ENCODE measurements around the gene MAGEA2.
"Not testable (repeated sequence)": the region's sequence is repeated elsewhere in the genome, so short reads cannot be mapped to it uniquely, and the experiment has no call there.

Gene MAGEA2

DNA sequence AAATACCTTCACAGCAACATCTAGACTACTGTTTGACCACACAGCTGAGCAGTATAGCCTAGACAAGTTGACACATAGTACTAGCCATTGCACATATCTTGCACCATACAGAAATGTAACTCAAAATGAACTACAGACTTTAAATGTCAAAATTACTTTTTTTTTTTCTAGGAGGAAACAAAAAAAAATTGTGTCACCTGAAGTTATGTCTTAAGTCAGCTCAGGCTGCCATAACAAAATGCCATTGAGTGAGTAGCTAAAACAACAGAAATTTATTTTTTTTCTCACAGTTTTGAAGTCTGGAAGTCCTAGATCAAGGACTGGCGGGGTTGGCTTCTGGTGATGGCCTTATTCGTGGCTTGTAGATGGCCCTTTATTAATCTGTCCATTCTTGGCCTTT is 44.5 kb downstream of the MAGEA2 start, which contains the start of gene CSAG2:
Gene CSAG2 (minus strand): TSS at position 101 of the 400 bp plus-strand sequence. CDS start 161 bp downstream, outside the sequence.
- DNase-seq, result not testable (repeated sequence)

DNA sequence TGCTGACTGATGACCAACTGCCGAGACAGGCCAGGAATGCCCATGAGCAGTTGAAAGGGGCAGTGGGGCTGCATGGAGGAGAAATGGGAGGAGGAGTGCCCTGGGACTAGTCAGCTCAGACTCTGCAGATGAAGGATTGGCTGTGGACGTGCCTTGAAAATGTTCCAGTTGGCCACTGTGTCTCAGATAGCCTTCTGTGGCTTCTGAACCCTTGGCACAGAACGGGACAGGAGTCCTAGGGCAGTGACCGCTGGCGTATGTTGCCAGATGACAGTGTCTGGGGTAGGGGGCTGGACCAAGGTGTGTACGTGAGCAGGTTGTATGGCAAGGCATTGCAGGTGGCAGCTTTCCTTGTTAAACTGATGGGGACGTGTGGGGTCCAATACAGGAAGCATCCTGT is 47.1 kb downstream of the MAGEA2 start:
- DNase-seq, result not testable (repeated sequence)

DNA sequence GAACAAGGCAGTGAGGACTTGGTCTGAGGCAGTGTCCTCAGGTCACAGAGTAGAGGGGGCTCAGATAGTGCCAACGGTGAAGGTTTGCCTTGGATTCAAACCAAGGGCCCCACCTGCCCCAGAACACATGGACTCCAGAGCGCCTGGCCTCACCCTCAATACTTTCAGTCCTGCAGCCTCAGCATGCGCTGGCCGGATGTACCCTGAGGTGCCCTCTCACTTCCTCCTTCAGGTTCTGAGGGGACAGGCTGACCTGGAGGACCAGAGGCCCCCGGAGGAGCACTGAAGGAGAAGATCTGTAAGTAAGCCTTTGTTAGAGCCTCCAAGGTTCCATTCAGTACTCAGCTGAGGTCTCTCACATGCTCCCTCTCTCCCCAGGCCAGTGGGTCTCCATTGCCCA is 53.3 kb downstream of the MAGEA2 start:
- DNase-seq, result peak; percentile 0

Data from fibroblast of skin of scalp (primary cell).